GM23338 (cell line): ENCODE data around the gene RAB31.
"Not testable (repeated sequence)": the region's sequence is repeated elsewhere in the genome, so short reads cannot be mapped to it uniquely, and the experiment has no call there.

Experiments
- CREB1 ChIP-seq: fragments of 250-450 bp; sonication (Bioruptor Pico); IDR thresholded peaks from 2 replicates; pipeline ENCODE4 v1.5.0; 2020; ENCODE audit warnings: low read depth, mild to moderate bottlenecking, moderate library complexity
- EZH2 ChIP-seq: fragments of 200-600 bp; sonication (generic); IDR thresholded peaks from one replicate; pipeline ENCODE4 v1.8.0; 2017; ENCODE audit warnings: antibody characterized with exemption, mild to moderate bottlenecking, low read depth; ENCODE audit not compliant: unreplicated experiment
- EZH2phosphoT487 ChIP-seq: fragments of 200-600 bp; sonication (generic); IDR thresholded peaks from one replicate; pipeline ENCODE4 v1.8.1; 2018; ENCODE audit warnings: antibody characterized with exemption; ENCODE audit not compliant: unreplicated experiment
- JUNB ChIP-seq: IDR thresholded peaks from one replicate; pipeline ENCODE4 v1.6.1; 2016; ENCODE audit warnings: antibody characterized with exemption; ENCODE audit not compliant: unreplicated experiment
- POLR2AphosphoS5 ChIP-seq: IDR thresholded peaks from 2 replicates; pipeline ENCODE4 v1.6.1; 2016; ENCODE audit warnings: antibody characterized with exemption, low read depth
- ZNF114 ChIP-seq: fragments of 250-450 bp; sonication (Bioruptor Pico); IDR thresholded peaks from 2 replicates; pipeline ENCODE4 v1.5.0; 2020; ENCODE audit warnings: mild to moderate bottlenecking, moderate library complexity
- ZNF331 ChIP-seq: fragments of 250-450 bp; sonication (Bioruptor Pico); IDR thresholded peaks from 2 replicates; pipeline ENCODE4 v1.5.0; 2020; ENCODE audit warnings: low read depth, mild to moderate bottlenecking, moderate library complexity
- TF ChIP-seq, protein P1 (sequence below), 2 experiments: fragments of 200-600 bp in 1 of 2; sonication (generic) in 1 of 2; conservative IDR thresholded peaks; 2 replicates each; pipeline versions ENCODE4 v1.5.1 to v1.6.1; 2016 to 2017; ENCODE audit warnings: antibody characterized with exemption in 2 of 2, low read depth in 2 of 2, mild to moderate bottlenecking in 2 of 2, moderate library complexity in 1 of 2
- TF ChIP-seq, protein P2 (sequence below): IDR thresholded peaks from one replicate; pipeline ENCODE4 v1.6.1; 2018; ENCODE audit warnings: antibody characterized with exemption; ENCODE audit not compliant: unreplicated experiment
- TF ChIP-seq, protein P3 (sequence below): fragments of 250-450 bp; sonication (Bioruptor Pico); IDR thresholded peaks from 2 replicates; pipeline ENCODE4 v1.5.0; 2020; ENCODE audit warnings: mild to moderate bottlenecking, moderate library complexity

DNA sequence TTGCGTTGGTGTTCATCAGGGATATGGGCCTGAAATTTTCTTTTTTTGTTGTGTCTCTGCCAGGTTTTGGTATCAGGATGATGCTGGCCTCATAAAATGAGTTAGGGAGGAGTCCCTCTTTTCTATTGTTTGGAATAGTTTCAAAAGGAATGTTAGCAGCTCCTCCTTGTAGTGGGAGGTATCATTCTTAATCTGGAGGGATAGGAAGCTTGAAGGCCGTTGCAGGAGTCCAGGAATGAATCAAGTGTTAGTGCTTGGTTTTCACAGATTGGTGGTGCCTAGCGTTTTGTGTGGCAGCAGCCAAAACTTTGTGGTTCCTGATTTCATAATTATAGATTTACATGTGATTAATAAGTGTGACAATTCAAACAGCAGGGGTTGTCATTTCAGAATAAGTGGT, 62.0 kb downstream of the RAB31 start:
- TF ChIP-seq, protein P1, sequence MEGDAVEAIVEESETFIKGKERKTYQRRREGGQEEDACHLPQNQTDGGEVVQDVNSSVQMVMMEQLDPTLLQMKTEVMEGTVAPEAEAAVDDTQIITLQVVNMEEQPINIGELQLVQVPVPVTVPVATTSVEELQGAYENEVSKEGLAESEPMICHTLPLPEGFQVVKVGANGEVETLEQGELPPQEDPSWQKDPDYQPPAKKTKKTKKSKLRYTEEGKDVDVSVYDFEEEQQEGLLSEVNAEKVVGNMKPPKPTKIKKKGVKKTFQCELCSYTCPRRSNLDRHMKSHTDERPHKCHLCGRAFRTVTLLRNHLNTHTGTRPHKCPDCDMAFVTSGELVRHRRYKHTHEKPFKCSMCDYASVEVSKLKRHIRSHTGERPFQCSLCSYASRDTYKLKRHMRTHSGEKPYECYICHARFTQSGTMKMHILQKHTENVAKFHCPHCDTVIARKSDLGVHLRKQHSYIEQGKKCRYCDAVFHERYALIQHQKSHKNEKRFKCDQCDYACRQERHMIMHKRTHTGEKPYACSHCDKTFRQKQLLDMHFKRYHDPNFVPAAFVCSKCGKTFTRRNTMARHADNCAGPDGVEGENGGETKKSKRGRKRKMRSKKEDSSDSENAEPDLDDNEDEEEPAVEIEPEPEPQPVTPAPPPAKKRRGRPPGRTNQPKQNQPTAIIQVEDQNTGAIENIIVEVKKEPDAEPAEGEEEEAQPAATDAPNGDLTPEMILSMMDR (conservative IDR thresholded peaks at IDR 0.05; ENCODE audit: low read depth in 2 of 2): not testable (repeated sequence)
- not testable (repeated sequence) for TF ChIP-seq EZH2phosphoT487; EZH2; POLR2AphosphoS5; JUNB; ZNF114 (CRISPR knock-in tag); CREB1; ZNF331 (CRISPR knock-in tag)
- TF ChIP-seq, protein P2, sequence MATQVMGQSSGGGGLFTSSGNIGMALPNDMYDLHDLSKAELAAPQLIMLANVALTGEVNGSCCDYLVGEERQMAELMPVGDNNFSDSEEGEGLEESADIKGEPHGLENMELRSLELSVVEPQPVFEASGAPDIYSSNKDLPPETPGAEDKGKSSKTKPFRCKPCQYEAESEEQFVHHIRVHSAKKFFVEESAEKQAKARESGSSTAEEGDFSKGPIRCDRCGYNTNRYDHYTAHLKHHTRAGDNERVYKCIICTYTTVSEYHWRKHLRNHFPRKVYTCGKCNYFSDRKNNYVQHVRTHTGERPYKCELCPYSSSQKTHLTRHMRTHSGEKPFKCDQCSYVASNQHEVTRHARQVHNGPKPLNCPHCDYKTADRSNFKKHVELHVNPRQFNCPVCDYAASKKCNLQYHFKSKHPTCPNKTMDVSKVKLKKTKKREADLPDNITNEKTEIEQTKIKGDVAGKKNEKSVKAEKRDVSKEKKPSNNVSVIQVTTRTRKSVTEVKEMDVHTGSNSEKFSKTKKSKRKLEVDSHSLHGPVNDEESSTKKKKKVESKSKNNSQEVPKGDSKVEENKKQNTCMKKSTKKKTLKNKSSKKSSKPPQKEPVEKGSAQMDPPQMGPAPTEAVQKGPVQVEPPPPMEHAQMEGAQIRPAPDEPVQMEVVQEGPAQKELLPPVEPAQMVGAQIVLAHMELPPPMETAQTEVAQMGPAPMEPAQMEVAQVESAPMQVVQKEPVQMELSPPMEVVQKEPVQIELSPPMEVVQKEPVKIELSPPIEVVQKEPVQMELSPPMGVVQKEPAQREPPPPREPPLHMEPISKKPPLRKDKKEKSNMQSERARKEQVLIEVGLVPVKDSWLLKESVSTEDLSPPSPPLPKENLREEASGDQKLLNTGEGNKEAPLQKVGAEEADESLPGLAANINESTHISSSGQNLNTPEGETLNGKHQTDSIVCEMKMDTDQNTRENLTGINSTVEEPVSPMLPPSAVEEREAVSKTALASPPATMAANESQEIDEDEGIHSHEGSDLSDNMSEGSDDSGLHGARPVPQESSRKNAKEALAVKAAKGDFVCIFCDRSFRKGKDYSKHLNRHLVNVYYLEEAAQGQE: not testable (repeated sequence)
- TF ChIP-seq, protein P3, sequence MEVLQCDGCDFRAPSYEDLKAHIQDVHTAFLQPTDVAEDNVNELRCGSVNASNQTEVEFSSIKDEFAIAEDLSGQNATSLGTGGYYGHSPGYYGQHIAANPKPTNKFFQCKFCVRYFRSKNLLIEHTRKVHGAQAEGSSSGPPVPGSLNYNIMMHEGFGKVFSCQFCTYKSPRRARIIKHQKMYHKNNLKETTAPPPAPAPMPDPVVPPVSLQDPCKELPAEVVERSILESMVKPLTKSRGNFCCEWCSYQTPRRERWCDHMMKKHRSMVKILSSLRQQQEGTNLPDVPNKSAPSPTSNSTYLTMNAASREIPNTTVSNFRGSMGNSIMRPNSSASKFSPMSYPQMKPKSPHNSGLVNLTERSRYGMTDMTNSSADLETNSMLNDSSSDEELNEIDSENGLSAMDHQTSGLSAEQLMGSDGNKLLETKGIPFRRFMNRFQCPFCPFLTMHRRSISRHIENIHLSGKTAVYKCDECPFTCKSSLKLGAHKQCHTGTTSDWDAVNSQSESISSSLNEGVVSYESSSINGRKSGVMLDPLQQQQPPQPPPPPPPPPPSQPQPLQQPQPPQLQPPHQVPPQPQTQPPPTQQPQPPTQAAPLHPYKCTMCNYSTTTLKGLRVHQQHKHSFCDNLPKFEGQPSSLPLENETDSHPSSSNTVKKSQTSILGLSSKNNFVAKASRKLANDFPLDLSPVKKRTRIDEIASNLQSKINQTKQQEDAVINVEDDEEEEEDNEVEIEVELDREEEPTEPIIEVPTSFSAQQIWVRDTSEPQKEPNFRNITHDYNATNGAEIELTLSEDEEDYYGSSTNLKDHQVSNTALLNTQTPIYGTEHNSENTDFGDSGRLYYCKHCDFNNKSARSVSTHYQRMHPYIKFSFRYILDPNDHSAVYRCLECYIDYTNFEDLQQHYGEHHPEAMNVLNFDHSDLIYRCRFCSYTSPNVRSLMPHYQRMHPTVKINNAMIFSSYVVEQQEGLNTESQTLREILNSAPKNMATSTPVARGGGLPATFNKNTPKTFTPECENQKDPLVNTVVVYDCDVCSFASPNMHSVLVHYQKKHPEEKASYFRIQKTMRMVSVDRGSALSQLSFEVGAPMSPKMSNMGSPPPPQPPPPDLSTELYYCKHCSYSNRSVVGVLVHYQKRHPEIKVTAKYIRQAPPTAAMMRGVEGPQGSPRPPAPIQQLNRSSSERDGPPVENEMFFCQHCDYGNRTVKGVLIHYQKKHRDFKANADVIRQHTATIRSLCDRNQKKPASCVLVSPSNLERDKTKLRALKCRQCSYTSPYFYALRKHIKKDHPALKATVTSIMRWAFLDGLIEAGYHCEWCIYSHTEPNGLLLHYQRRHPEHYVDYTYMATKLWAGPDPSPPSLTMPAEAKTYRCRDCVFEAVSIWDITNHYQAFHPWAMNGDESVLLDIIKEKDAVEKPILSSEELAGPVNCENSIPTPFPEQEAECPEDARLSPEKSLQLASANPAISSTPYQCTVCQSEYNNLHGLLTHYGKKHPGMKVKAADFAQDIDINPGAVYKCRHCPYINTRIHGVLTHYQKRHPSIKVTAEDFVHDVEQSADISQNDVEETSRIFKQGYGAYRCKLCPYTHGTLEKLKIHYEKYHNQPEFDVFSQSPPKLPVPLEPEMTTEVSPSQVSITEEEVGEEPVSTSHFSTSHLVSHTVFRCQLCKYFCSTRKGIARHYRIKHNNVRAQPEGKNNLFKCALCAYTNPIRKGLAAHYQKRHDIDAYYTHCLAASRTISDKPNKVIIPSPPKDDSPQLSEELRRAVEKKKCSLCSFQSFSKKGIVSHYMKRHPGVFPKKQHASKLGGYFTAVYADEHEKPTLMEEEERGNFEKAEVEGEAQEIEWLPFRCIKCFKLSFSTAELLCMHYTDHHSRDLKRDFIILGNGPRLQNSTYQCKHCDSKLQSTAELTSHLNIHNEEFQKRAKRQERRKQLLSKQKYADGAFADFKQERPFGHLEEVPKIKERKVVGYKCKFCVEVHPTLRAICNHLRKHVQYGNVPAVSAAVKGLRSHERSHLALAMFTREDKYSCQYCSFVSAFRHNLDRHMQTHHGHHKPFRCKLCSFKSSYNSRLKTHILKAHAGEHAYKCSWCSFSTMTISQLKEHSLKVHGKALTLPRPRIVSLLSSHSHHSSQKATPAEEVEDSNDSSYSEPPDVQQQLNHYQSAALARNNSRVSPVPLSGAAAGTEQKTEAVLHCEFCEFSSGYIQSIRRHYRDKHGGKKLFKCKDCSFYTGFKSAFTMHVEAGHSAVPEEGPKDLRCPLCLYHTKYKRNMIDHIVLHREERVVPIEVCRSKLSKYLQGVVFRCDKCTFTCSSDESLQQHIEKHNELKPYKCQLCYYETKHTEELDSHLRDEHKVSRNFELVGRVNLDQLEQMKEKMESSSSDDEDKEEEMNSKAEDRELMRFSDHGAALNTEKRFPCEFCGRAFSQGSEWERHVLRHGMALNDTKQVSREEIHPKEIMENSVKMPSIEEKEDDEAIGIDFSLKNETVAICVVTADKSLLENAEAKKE (CRISPR knock-in tag): not testable (repeated sequence)
